Adipose tissue (tissue), 3 donors: ENCODE data around the gene RASA3. TPM values are rescaled to one million over a fixed set of nuclear protein-coding genes. Genes with fewer than 3 reads are reported as not detected.
"Not testable (repeated sequence)": the region's sequence is repeated elsewhere in the genome, so short reads cannot be mapped to it uniquely, and the experiment has no call there.

Experiments used
- H3K27ac ChIP-seq: one replicate; pipeline ENCODE4 v1.5.1; 2013; ENCODE audit warnings: low read depth, low read length
- WGBS, 3 donors: extraction: QIAGEN DNeasy Blood & Tissue Kit; methylation state at CpG; one replicate each; pipeline ENCODE4 v1.1.7; 2013; 5-methylcytosine and 5-hydroxymethylcytosine counted together
- polyA plus RNA-seq, 3 donors: library from polyadenylated mRNA; stranded (reverse); fragments of 200-250 nt; gene quantifications; one replicate each; pipeline ENCODE4 v1.2.3, GENCODE V29; 2013
- donor health status: healthy with polysubstance abuse.
- donor health status: Bipolar disorder and iron deficiency.
- donor health status: healthy.

RASA3 gene
- polyA plus RNA-seq, 3 donors, result 14.8 to 62.0 (median 20.9) TPM

DNA sequence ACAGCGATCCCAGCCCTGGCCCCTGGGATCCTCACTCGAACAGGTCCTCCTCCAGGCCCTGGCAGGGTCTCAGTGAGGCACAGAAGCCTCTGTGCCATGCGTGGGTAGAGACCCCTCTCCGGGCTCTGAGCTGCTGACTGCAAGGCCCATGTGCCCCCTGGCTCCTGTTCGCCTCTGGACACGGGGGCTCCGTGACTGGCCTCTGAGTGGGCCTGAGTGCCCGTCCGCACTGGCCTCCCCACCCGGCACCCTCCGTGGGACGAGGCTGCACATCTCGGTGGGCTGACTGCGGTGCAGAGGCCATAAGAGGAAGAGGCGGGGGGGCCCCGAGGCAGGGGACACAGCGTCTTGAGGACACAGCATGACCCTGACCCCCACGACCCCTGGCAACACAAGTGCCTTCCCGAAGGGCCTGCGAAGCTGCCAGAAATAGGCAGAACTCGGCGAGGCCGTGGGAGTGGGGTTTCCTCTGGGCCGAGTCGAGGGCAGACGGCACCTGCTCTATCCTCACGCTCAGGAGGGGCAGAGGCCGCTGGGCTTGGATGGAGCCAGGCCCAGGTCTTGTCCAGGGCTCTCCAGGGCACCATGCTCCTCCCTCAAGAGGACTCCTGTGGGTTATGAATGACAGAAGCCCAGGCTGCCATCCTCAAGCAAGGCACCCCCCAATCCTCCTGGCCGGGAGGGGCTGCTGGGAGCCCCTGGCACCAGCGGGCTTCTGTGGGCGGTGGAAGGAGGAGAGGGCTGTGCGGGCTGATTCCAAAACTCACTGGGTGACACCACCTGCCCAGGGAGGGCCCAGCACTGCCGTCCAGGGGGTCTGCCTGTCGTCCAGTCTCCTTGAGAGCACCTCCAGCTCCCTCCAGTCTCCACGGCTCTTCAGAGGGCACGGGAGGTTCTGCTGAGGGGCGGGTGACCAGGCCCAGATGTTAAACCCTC, 52.6 kb downstream of the RASA3 start:
- H3K27ac ChIP-seq, result no peak overlapping the region
- 88 to 90% (median 90%) methylated on average over 35 to 37 of the region's 37 CpGs for WGBS, 3 donors

DNA sequence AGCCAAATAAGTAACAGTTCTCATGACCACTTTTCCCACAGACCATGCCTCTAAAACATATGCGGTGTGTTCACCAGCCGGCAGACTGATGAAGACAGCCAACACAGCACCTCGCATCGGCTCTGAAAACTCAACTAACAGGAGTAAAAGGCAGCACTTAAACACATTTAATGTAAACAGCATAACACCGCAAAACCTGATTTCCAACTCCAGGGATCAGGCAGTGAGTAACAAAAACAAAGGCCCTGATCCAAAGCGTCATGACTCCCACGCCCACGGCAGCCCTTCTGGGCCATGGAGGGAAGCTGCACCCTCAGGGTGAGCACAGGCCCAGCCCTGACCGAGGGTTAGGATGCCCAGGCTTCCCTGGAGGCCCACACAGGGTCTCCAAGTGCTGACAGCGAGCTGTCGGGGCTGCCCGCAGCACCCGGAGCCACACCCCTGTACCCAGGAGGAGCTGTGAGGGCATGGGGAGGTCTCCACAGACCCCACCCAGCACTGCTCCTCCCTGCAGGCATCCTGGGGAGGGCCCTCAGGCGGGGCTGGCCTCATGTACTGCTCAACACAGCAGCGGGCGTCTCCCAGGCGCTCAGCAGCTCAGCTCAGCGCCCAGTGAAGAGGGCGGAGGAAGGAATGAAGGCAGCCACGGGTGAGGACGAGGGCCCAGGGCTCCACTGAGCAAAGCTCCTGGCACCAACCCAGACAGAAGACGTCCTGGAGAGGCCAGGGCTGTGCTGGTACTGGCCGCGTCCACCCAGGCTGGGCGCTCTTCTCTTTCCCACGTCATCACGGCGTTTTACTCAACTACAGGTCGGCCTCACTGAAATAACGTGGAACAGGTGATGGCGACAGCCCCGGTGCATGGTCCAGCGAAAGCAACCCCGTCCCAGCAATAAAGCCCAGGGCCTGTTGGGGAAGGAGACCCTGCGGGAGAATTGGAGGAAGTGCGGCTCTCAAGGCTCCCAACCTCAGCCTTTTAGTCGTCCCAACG, 53.7 kb downstream of the RASA3 start:
- no peak overlapping the region for H3K27ac ChIP-seq
- WGBS, 3 donors, result 70 to 86% (median 75%) methylated on average over 35 to 38 of the region's 38 CpGs

DNA sequence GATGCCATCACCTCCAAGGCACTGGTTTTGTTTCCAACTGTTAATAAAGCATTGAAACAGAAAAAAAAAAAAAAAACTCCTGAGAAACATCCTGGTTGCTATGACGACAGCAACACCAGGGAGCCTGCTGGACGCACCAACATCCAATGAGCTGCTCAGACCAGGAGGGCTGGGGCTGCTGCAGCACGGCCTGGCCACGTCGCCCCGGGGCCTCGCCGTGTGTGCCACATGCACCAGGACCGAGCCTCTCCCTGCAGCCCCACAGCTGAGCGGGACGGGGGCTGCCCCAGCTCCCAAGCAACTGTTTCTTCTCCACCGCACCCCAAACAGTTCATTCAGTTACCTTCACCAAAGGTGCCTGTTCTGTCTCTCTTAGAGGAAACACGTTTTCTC, 54.5 kb downstream of the RASA3 start:
- 72 to 79% (median 76%) methylated on average over 13 of the region's 13 CpGs for WGBS, 3 donors
- H3K27ac ChIP-seq, result no peak overlapping the region

DNA sequence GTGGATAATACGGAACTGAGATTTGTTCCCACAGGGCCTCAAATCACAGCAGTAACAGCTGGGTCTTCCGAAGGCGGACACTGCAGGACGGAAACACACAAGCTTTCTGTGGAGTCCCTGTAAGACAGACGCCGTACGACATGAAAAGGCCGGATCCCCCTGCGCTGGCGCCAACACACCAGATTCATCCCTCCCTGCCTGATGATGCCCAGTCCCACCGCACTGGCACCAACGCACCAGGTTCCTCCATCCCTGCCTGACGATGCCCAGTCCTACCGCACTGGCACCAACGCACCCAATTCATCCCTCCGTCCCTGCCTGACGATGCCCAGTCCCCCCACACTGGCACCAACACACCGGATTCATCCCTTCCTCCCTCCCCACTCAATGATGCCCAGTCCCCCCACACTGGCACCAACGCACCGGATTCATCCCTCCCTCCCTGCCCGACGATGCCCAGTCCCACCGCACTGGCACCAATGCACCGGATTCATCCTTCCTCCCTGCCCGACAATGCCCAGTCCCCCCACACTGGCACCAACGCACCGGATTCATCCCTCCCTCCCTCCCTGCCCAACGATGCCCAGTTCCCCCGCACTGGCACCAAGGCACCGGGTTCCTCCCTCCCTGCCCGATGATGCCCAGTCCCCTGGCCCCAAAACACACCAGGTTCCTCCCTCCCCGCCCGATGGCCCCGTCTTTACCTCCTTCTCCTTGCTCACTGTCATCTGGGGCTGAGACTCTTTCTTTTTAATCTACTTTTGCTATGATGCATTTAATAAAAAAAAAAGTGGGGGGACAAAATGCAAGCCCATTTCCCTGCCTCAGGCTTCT, 55.1 kb downstream of the RASA3 start:
- no peak overlapping the region for H3K27ac ChIP-seq
- 88 to 92% (median 89%) methylated on average over 32 to 34 of the region's 34 CpGs for WGBS, 3 donors

DNA sequence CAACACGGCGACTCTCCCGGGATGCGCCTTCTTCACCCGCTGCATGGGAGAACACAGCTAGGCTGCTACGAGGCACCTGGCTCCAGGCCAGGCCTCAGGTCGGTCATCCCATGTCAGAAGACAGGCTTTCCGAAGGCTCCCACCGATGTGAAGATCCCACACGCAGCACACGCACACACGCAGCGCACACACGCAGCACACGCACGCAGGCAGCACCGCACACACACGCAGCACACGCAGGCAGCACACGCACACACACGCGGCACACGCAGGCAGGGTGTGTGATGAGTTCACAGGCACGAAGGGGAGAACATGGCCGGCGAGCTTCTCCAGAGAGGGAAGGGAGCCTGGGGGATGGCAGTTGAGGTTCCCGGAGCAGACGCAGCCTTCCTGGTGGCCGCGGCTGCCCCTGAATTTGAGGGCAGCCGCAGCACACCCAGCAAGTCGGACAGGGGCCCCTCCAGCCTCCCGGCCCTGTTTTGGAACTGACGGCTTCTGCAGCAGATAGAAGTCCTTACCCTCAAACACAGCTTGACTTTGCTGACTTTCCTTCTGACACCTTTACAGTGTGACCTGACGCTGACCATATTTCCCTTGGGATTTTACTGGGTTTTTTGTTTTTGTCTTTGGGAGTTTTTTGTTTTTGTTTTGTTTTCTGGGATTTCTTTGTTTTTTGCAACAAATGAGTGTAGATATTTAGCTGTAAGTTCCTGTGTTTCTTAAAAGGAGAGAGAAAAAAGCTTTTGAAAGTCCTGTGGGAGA, 55.9 kb downstream of the RASA3 start:
- no peak overlapping the region for H3K27ac ChIP-seq
- WGBS, 3 donors, result 96 to 97% (median 96%) methylated on average over 34 to 35 of the region's 35 CpGs

DNA sequence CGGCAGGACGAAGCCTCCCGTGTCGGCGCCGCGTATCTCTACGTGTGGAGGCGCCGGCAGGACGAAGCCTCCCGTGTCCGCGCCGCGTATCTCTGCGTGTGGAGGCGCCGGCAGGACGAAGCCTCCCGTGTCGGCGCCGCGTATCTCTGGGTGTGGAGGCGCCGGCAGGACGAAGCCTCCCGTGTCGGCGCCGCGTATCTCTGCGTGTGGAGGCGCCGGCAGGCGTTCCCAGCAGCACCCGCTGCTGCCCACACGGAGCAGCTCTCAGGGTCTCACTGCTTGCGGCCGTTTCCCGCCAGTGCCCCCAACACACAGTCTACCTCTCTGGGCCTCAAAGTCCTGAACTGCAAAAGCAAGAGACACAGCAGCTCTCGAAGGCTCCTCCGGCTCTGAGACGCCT, 56.6 kb downstream of the RASA3 start:
- H3K27ac ChIP-seq, result not testable (repeated sequence)
- 96 to 98% (median 98%) methylated on average over 41 to 45 of the region's 45 CpGs for WGBS, 3 donors

DNA sequence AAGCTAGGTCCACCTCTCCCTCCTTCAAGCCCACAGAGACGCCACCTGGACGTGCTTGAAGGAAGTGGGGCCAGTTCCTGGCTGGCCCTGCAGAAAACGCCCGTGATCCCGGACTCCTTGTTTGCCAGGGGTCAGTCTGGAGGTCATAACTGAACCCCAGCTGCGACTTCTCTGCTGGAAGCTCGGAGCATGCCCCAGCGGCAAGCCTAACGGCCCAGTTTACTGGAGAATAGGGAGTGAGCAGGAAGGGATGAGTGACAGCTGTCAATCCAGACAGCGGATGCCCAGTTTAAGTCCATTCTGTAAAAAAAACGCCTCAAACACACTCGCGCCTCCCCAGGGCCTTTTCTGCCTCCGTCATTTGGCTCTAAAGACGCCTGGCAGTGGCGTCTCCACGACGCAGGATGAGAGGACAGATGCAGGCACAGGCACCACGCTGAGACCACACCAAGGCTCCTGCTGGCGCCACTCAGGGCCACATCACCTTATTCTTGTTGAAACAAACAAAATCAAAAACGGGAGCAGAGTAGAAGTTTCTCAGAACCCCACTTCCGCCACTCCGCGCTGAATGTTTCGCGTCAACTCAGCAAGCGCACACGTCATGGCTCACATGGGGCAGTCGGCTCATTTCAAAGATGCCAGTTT, 57.6 kb downstream of the RASA3 start:
- 88 to 93% (median 90%) methylated on average over 29 of the region's 29 CpGs for WGBS, 3 donors

DNA sequence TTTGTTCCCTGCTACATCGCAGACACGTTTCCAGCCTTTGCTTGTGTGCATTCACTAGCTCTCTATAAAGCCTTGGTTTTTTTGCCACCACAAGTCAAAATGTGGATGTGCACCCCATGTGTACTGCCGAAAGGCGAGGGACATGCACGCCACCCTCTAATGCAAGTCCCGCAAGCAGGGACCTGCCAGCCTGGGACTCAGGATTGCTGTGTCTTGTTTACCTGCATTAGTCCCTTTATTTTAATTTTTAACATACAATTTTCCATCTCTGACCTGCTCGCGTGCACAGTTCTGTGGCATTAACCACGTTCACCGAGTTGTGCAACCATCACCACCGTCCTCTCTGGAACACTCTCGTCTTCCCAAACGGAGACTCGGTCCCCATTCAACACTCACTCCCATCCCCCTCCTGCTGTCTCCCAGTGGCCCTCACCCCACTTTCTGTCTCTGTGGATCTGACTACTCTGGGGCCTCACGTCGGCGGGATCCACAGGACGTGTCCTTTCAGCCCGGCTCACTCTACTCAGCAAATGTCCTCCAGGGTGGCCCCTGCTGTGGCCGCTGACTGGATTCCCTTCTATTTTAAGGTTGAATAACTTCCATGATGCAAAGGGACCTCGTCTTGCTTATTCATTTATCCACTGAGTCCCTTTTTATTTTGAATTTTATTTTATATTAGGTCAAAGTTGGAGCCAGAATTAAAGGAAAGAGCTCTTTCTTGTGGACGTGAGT, 58.4 kb downstream of the RASA3 start:
- WGBS, 3 donors, result 83 to 91% (median 91%) methylated on average over 22 of the region's 22 CpGs
- no peak overlapping the region for H3K27ac ChIP-seq

More for the DNA sequence above, 57.6 kb downstream of the RASA3 start:
- no peak overlapping the region for H3K27ac ChIP-seq

DNA sequence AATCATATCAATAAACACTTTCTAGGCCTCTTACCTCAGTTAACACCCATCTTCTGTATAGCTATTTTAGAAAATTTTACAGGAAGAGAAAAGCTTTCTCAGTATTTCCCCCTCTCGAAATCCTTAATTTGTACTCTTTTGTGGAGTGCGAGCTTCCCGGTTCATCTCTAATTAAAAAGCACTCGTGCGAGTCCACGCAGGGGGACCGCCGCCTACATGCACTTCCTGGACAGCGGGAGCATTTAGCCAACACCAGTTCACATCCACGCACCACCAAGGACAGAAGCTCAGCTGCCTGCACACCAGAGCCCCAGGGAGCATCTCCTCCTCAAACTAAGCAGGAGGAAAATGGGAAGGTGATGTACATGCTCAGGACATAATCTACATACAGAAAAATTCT, 60.0 kb downstream of the RASA3 start:
- 85 to 94% (median 86%) methylated on average over 10 of the region's 10 CpGs for WGBS, 3 donors
- H3K27ac ChIP-seq, result no peak overlapping the region

DNA sequence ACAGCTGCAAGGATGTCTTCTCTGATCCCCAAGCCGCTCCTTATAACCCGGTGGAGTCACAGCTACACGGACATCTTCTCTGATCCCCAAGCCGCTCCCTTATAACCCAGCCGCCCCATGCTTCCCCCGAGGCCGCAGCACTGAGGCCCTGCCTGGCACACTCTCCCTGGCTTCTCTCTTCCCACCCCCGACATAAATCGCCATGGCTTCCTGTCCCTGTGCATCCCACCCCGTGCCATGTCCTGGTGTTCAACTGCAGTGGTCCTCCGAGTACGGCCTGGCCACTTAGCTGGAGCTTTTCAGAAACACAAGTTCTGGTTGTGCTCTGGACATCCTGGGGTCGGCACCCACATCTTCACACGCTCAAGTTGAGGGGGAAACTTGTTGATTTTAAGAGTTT, 60.4 kb downstream of the RASA3 start:
- H3K27ac ChIP-seq, result no peak overlapping the region
- WGBS, 3 donors, result 78 to 85% (median 79%) methylated on average over 14 of the region's 14 CpGs

DNA sequence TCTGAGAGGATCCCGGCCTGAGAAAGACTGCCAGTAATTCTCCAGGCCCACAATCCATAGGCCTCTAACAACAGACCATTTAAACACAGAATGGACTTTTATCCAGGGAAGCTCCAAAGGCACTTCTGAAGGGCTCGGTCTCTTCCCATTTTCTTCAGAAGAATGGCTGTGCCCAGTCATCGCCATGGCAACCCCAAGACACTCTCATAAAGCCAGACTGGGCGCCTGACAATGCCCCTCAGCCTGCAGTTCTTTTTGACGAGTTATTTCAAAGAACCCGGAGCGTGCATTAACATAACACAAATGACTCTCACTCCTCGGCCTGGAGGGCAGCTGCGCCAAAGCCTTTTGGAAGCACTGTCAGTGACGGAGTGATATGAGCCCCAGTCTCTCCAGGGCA, 61.0 kb downstream of the RASA3 start:
- no peak overlapping the region for H3K27ac ChIP-seq
- WGBS, 3 donors, result 93 to 98% (median 93%) methylated on average over 10 of the region's 10 CpGs

DNA sequence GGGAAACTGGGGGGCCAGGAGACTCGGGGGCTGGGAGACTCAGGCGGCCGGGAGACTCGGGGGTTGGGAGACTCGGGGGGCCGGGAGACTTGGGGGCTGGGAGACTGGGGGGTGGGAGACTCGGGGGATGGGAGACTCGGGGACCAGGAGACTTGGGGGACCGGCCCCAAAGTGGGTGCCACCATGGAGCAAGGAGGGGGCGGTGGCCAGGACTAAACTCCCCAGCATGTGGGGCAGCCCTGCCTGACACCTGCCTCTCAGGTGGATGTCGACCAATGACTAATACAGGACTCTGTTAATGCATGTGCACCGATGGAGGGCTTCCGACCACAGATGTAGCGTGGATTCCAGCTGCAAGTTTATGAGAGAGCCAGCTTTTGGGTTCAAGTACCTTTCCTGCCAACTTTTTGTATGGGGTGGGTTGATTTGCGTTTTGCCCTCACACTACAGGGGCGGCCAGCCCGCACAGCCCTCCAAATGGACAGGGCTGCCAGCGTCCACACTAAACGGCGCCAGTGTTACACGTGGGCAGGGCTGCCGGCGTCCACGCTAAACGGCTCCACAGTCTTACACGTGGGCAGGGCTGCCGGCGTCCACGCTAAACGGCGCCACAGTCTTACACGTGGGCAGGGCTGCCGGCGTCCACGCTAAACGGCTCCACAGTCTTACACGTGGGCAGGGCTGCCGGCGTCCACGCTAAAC, 62.2 kb downstream of the RASA3 start:
- no peak overlapping the region for H3K27ac ChIP-seq
- 95 to 98% (median 95%) methylated on average over 29 to 40 of the region's 40 CpGs for WGBS, 3 donors

DNA sequence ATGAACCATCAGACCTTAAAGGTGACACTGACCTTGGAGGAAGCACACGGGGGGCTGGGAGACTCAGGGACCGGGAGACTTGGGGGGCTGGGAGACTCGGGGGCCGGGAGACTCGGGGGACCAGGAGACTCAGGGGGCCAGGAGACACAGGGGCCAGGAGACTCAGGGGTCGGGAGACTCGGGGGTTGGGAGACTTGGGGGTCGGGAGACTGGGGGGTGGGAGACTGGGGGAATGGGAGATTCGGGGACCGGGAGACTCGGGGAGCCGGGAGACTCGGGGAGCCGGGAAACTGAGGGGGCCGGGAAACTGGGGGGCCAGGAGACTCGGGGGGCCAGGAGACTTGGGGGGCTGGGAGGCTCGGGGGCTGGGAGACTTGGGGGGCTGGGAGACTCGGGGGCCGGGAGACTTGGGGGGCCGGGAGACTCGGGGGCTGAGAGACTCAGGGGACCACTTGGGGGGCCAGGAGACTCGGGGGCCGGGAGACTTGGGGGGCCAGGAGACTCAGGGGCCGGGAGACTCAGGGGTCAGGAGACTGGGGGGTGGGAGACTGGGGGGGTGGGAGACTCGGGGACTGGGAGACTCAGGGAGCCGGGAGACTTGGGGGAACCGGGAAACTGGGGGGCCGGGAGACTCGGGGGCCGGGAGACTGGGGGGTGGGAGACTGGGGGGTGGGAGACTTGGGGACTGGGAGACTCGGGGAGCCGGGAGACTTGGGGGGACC, 62.9 kb downstream of the RASA3 start:
- WGBS, 3 donors, result 76 to 83% (median 82%) methylated on average over 20 to 29 of the region's 32 CpGs
- no peak overlapping the region for H3K27ac ChIP-seq

DNA sequence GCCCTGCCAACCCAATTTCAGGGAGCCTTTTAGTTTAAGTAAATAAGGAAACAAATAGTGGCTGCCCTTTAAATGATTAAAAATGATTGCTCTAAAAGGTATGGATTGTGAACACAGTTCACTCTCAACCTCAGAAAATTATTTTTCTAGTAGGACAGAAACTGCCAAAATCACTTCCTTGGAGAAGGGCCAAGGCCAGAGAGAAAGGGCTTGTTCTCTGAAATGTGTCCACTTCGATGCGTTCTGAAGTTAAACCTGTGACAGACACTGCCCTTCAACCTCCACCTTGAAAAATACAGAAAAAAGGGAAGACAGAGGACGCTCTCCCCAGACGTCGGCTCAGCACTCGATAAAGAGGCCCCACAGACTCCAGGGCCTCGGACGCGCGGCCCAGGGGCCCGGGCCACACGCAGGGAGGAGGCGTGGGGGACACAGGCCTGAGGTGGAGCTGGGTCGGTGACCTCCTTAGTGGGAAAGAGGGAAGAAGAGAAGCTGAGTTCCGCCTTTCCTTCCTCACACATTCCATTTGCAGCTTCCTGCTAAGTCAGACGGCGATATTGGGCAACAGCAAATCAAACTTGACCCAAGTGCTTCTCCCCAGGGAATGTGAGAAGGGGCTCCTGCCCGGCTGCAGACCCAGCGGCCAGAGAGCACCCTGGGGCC, 63.6 kb downstream of the RASA3 start:
- WGBS, 3 donors, result 19 to 45% (median 21%) methylated on average over 19 of the region's 19 CpGs
- H3K27ac ChIP-seq, result peak overlapping the region; percentile 56
